Measurements from ENCODE around the gene LYPD6B. TPM values are rescaled to one million over a fixed set of nuclear protein-coding genes. Genes with fewer than 3 reads are reported as not detected.
A peak's percentile ranks its signal among the peaks of the same experiment; 100 is the strongest.

Gene LYPD6B
- total RNA-seq, 1 experiment from 2014 or later: not detected

- intact Hi-C loops (cut with micrococcal nuclease; ENCODE audit: unreplicated experiment): no loop called here
- POLR2A ChIA-PET (ENCODE audit: low non-redundant PET): no interaction called here
These were observed 183.4 kb downstream of the LYPD6B start for GRCh38 chr2:149221898-149222297.

GRCh38 chr2:149223472-149224095 lies 185.1 kb downstream of the LYPD6B start:
- POLR2A ChIA-PET (ENCODE audit: low non-redundant PET): no interaction called here

More at GRCh38 chr2:149221898-149222297, 183.4 kb downstream of the LYPD6B start:
- no peaks in the 10 kb centered on the region for H3K4me1 ChIP-seq (ENCODE audit: insufficient read depth, low read length, poor library complexity, severe bottlenecking)
- no TSS peak for BruUV-seq (replicated peaks)
- DNase-seq (ENCODE audit: low spot score): peak; percentile 20
- H3K27me3 ChIP-seq (replicated peaks; ENCODE audit: insufficient read depth, low read depth, low read length, poor library complexity): no peaks in the 10 kb centered on the region
- H3K36me3 ChIP-seq (ENCODE audit: insufficient read depth, low read length, poor library complexity, severe bottlenecking): no peaks in the 10 kb centered on the region
- CTCF ChIA-PET: no interaction called here
- H3K9me3 ChIP-seq (ENCODE audit: low read depth, low read length, poor library complexity, severe bottlenecking): no peaks in the 10 kb centered on the region
- no peak for TF ChIP-seq EZH2 (IDR thresholded peaks at IDR 0.05; ENCODE audit: borderline replicate concordance, low read depth, low read length, poor library complexity, severe bottlenecking)
- TF ChIP-seq, protein P1, sequence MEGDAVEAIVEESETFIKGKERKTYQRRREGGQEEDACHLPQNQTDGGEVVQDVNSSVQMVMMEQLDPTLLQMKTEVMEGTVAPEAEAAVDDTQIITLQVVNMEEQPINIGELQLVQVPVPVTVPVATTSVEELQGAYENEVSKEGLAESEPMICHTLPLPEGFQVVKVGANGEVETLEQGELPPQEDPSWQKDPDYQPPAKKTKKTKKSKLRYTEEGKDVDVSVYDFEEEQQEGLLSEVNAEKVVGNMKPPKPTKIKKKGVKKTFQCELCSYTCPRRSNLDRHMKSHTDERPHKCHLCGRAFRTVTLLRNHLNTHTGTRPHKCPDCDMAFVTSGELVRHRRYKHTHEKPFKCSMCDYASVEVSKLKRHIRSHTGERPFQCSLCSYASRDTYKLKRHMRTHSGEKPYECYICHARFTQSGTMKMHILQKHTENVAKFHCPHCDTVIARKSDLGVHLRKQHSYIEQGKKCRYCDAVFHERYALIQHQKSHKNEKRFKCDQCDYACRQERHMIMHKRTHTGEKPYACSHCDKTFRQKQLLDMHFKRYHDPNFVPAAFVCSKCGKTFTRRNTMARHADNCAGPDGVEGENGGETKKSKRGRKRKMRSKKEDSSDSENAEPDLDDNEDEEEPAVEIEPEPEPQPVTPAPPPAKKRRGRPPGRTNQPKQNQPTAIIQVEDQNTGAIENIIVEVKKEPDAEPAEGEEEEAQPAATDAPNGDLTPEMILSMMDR (conservative IDR thresholded peaks at IDR 0.05; ENCODE audit: low read depth, low read length): no peak
- H3K27ac ChIP-seq (ENCODE audit: low read depth, low read length, poor library complexity, severe bottlenecking): no peak overlapping the region
- no peak overlapping the region for H3K4me3 ChIP-seq (ENCODE audit: low read depth, low read length, poor library complexity, severe bottlenecking)

DNA sequence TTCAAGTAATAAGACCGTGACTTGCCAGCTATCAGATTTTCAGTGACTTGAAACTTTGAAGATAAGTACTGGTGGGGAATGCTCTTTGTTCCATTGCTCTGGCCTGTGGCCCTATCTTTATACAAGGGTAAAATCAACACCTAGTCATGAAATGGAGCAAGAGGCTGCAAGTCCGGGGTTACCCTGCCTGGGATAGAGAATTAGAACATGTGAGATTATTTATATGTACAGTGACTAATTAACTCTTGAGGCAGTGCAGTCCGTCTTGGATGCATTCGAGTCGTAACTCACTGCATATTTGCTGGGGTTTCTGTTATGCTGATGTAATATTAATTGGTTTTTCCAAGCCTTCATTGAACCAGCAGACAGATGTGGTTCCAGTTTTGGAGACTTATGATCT lies 186.0 kb downstream of the LYPD6B start:
- intact Hi-C loops (cut with micrococcal nuclease; ENCODE audit: unreplicated experiment): no loop called here
- H3K36me3 ChIP-seq (ENCODE audit: insufficient read depth, low read length, poor library complexity, severe bottlenecking): no peaks in the 10 kb centered on the region
- TF ChIP-seq, protein P1 (conservative IDR thresholded peaks at IDR 0.05; ENCODE audit: low read depth, low read length): no peak
- TF ChIP-seq EZH2 (IDR thresholded peaks at IDR 0.05; ENCODE audit: borderline replicate concordance, low read depth, low read length, poor library complexity, severe bottlenecking): no peak
- no peaks in the 10 kb centered on the region for H3K9me3 ChIP-seq (ENCODE audit: low read depth, low read length, poor library complexity, severe bottlenecking)
- no peaks in the 10 kb centered on the region for H3K4me1 ChIP-seq (ENCODE audit: insufficient read depth, low read length, poor library complexity, severe bottlenecking)
- H3K27me3 ChIP-seq (replicated peaks; ENCODE audit: insufficient read depth, low read depth, low read length, poor library complexity): no peaks in the 10 kb centered on the region
- H3K27ac ChIP-seq (ENCODE audit: low read depth, low read length, poor library complexity, severe bottlenecking): no peak overlapping the region
- no peak overlapping the region for H3K4me3 ChIP-seq (ENCODE audit: low read depth, low read length, poor library complexity, severe bottlenecking)
- DNase-seq (ENCODE audit: low spot score): no peak
- ChIA-PET POLR2A (ENCODE audit: low non-redundant PET) (no interaction called here), CTCF (interaction anchor here (0.6 kb wide), 1 partner anchor 190 kb away, joined by 4 read pairs; no protein-coding TSS in a partner anchor)
- no TSS peak for BruUV-seq (replicated peaks)

More at GRCh38 chr2:149223472-149224095, 185.1 kb downstream of the LYPD6B start:
- intact Hi-C loops (cut with micrococcal nuclease; ENCODE audit: unreplicated experiment): no loop called here
- Histone ChIP-seq H3K4me1 (ENCODE audit: insufficient read depth, low read length, poor library complexity, severe bottlenecking) (no peaks in the 10 kb centered on the region), H3K36me3 (ENCODE audit: insufficient read depth, low read length, poor library complexity, severe bottlenecking) (no peaks in the 10 kb centered on the region), H3K9me3 (ENCODE audit: low read depth, low read length, poor library complexity, severe bottlenecking) (no peaks in the 10 kb centered on the region), H3K4me3 (ENCODE audit: low read depth, low read length, poor library complexity, severe bottlenecking) (no peak overlapping the region), H3K27me3 (replicated peaks; ENCODE audit: insufficient read depth, low read depth, low read length, poor library complexity) (no peaks in the 10 kb centered on the region), H3K27ac (ENCODE audit: low read depth, low read length, poor library complexity, severe bottlenecking) (no peak overlapping the region)
- DNase-seq (ENCODE audit: low spot score): no peak
- no peak for TF ChIP-seq EZH2 (IDR thresholded peaks at IDR 0.05; ENCODE audit: borderline replicate concordance, low read depth, low read length, poor library complexity, severe bottlenecking)
- TF ChIP-seq, protein P1 (conservative IDR thresholded peaks at IDR 0.05; ENCODE audit: low read depth, low read length): no peak
- BruUV-seq (replicated peaks): no TSS peak
- CTCF ChIA-PET: interaction anchor here (0.6 kb wide), 1 partner anchor 189 kb away, joined by 4 read pairs; no protein-coding TSS in a partner anchor

Data from A673 (cell line).